H1 (cell line): ENCODE results near the gene CEP350. TPM values are rescaled to one million over a fixed set of nuclear protein-coding genes. Genes with fewer than 3 reads are reported as not detected.

Experiments used
- CTCF ChIA-PET: fragments of 300-600 bp; sonication (Branson Sonifier 250); formaldehyde crosslinking; loops from one replicate; lab custom pipeline; 2021; ENCODE audit not compliant: partially characterized antibody; lab: Charles Lee
- POLR2A ChIA-PET: fragments of 300-600 bp; sonication (Branson Sonifier 250); formaldehyde crosslinking; loops from one replicate; lab custom pipeline; 2021; ENCODE audit warnings: inconsistent platforms; ENCODE audit not compliant: partially characterized antibody; lab: Charles Lee
- DNase-seq, 2 experiments: peaks; one replicate each; pipeline versions ENCODE4 v3.0.0 to v3.0.0-alpha.2; 2010 to 2022; ENCODE audit warnings: low spot score in 2 of 2, low read depth in 1 of 2, mixed read lengths in 1 of 2
- FAIRE-seq: peaks from 2 replicates; lab custom pipeline; 2011; peaks lifted over from hg19 to GRCh38; lab: Jason Lieb, UNC
- H2AFZ ChIP-seq: 2 replicates; pipeline ENCODE4 v1.8.1; 2012; ENCODE audit warnings: low read length, inconsistent platforms
- H2AK5ac ChIP-seq: 2 replicates; pipeline ENCODE4 v1.6.1; 2013; ENCODE audit warnings: low read depth, low read length
- H2BK120ac ChIP-seq: replicated peaks from 2 replicates; pipeline ENCODE3; 2013; ENCODE audit warnings: low read depth, low read length, inconsistent platforms
- H2BK12ac ChIP-seq: 2 replicates; pipeline ENCODE4 v1.6.1; 2013; ENCODE audit warnings: low read depth, low read length
- H2BK15ac ChIP-seq: 2 replicates; pipeline ENCODE4 v1.6.1; 2013; ENCODE audit warnings: low read length
- H2BK20ac ChIP-seq: 2 replicates; pipeline ENCODE4 v1.6.1; 2013; ENCODE audit warnings: low read length
- H2BK5ac ChIP-seq: 2 replicates; pipeline ENCODE4 v1.6.1; 2013; ENCODE audit warnings: low read depth, low read length
- H3K14ac ChIP-seq: 2 replicates; pipeline ENCODE4 v1.6.1; 2013; ENCODE audit warnings: inconsistent platforms; ENCODE audit not compliant: insufficient read length
- H3K18ac ChIP-seq: 2 replicates; pipeline ENCODE4 v1.6.1; 2013; ENCODE audit warnings: low read length; ENCODE audit errors: extremely low read depth
- H3K23ac ChIP-seq: 2 replicates; pipeline ENCODE4 v1.6.1; 2013; ENCODE audit warnings: inconsistent platforms; ENCODE audit not compliant: insufficient read length
- H3K23me2 ChIP-seq: 2 replicates; pipeline ENCODE4 v1.6.1; 2013; ENCODE audit warnings: low read depth, low read length
- H3K27ac ChIP-seq: 2 replicates; pipeline ENCODE4 v1.6.1; 2011; ENCODE audit warnings: low read depth, low read length, inconsistent platforms
- H3K27me3 ChIP-seq, 4 experiments: replicated peaks in 1 of 4; 1 replicate in 1 of 4; 2 replicates in 3 of 4; pipeline versions ENCODE4 v1.6.1 to v1.8.1; 2011 to 2013; ENCODE audit warnings: low read length in 3 of 4, mild to moderate bottlenecking in 3 of 4, inconsistent platforms in 2 of 4, mixed read lengths in 2 of 4, moderate library complexity in 1 of 4; ENCODE audit not compliant: control insufficient read depth in 3 of 4, insufficient read depth in 3 of 4; ENCODE audit errors: extremely low read depth in 1 of 4
- H3K36me3 ChIP-seq, 4 experiments: 2 replicates each; pipeline versions ENCODE4 v1.6.1 to v1.8.1; 2011 to 2013; ENCODE audit warnings: mild to moderate bottlenecking in 4 of 4, low read length in 3 of 4, moderate library complexity in 2 of 4, control low read depth in 1 of 4, inconsistent platforms in 1 of 4; ENCODE audit not compliant: insufficient read depth in 4 of 4, control insufficient read depth in 2 of 4
- H3K4ac ChIP-seq: replicated peaks from 2 replicates; pipeline ENCODE3; 2013; ENCODE audit warnings: low read length, low read depth, mixed read lengths, inconsistent platforms; ENCODE audit not compliant: insufficient read length
- H3K4me1 ChIP-seq, 4 experiments: replicated peaks in 1 of 4; 1 replicate in 1 of 4; 2 replicates in 3 of 4; pipeline versions ENCODE4 v1.6.1 to v1.8.1; 2011 to 2013; ENCODE audit warnings: low read length in 3 of 4, inconsistent platforms in 2 of 4, mixed read lengths in 1 of 4; ENCODE audit not compliant: insufficient read depth in 4 of 4, control insufficient read depth in 3 of 4
- H3K4me2 ChIP-seq, 2 experiments: 2 replicates each; pipeline versions ENCODE4 v1.6.1 to v1.8.1; 2011 to 2013; ENCODE audit warnings: low read depth in 2 of 2, low read length in 2 of 2, control low read depth in 1 of 2, inconsistent platforms in 1 of 2, mild to moderate bottlenecking in 1 of 2; ENCODE audit not compliant: insufficient read depth in 1 of 2
- H3K4me3 ChIP-seq, 4 experiments: fragments of 200-600, 300-600 bp in 1 of 4; sonication (generic), shearing (Covaris generic), sonication (Bioruptor Twin) in 1 of 4; 2 replicates each; pipeline versions ENCODE4 v1.5.1 to v1.8.1; 2011 to 2016; ENCODE audit warnings: low read length in 4 of 4, low read depth in 3 of 4, control low read depth in 2 of 4, inconsistent platforms in 2 of 4, mild to moderate bottlenecking in 2 of 4, mixed read lengths in 1 of 4, moderate library complexity in 1 of 4; ENCODE audit not compliant: insufficient read depth in 2 of 4; ENCODE audit errors: extremely low read depth in 1 of 4
- H3K56ac ChIP-seq: replicated peaks from 2 replicates; pipeline ENCODE3; 2013; ENCODE audit warnings: low read depth, mild to moderate bottlenecking, mixed read lengths, low read length, inconsistent platforms; ENCODE audit not compliant: insufficient read length
- H3K79me1 ChIP-seq: 2 replicates; pipeline ENCODE4 v1.6.1; 2013; ENCODE audit warnings: low read depth, low read length, control low read depth
- H3K79me2 ChIP-seq, 2 experiments: 2 replicates each; pipeline versions ENCODE4 v1.6.1 to v1.8.1; 2012 to 2013; ENCODE audit warnings: low read length in 2 of 2, mild to moderate bottlenecking in 2 of 2, inconsistent platforms in 1 of 2; ENCODE audit not compliant: insufficient read depth in 2 of 2, control insufficient read depth in 1 of 2
- H3K9ac ChIP-seq, 4 experiments: replicated peaks in 1 of 4; 1 replicate in 1 of 4; 2 replicates in 3 of 4; pipeline versions ENCODE4 v1.6.1 to v1.8.1; 2011 to 2013; ENCODE audit warnings: low read depth in 3 of 4, low read length in 3 of 4, control low read depth in 2 of 4, mild to moderate bottlenecking in 2 of 4, moderate library complexity in 2 of 4, inconsistent platforms in 1 of 4; ENCODE audit errors: extremely low read depth in 1 of 4
- H3K9me3 ChIP-seq, 2 experiments: 2 replicates each; pipeline versions ENCODE4 v1.6.1 to v1.8.1; 2012 to 2013; ENCODE audit warnings: mild to moderate bottlenecking in 2 of 2, moderate library complexity in 2 of 2, control low read depth in 1 of 2, inconsistent platforms in 1 of 2, low read depth in 1 of 2, low read length in 1 of 2, mixed read lengths in 1 of 2; ENCODE audit not compliant: insufficient read depth in 2 of 2
- H4K20me1 ChIP-seq, 2 experiments: replicated peaks in 1 of 2; 2 replicates each; pipeline versions ENCODE3 to v1.8.1; 2011 to 2013; ENCODE audit warnings: inconsistent platforms in 2 of 2, low read length in 2 of 2, mild to moderate bottlenecking in 1 of 2; ENCODE audit not compliant: insufficient read depth in 2 of 2, control insufficient read depth in 1 of 2
- H4K5ac ChIP-seq: 2 replicates; pipeline ENCODE4 v1.6.1; 2013; ENCODE audit warnings: low read length, low read depth, mixed read lengths, inconsistent platforms; ENCODE audit not compliant: insufficient read length
- H4K8ac ChIP-seq: 2 replicates; pipeline ENCODE4 v1.8.0; 2013; ENCODE audit warnings: mild to moderate bottlenecking, moderate library complexity, low read length, inconsistent platforms; ENCODE audit not compliant: insufficient read depth; ENCODE audit errors: extremely low read depth
- H4K91ac ChIP-seq: replicated peaks from 2 replicates; pipeline ENCODE3; 2013; ENCODE audit warnings: low read length, mixed read lengths, inconsistent platforms; ENCODE audit not compliant: insufficient read length
- ASH2L ChIP-seq: fragments of 200-600, 300-600 bp; sonication (generic); IDR thresholded peaks from one replicate; pipeline ENCODE4 v1.7.1; 2017; ENCODE audit warnings: low read length
- ATF2 ChIP-seq: IDR thresholded peaks from 2 replicates; pipeline ENCODE4 v1.6.1; 2012; ENCODE audit warnings: low read length, inconsistent platforms
- BRCA1 ChIP-seq: IDR thresholded peaks from 2 replicates; pipeline ENCODE4 v1.6.1; 2012; ENCODE audit warnings: low read depth, low read length, improper control_type of control experiment
- CEBPB ChIP-seq: IDR thresholded peaks from 2 replicates; pipeline ENCODE4 v1.6.1; 2012; ENCODE audit warnings: low read depth, low read length
- CHD1 ChIP-seq: IDR thresholded peaks from 2 replicates; pipeline ENCODE4 v1.6.1; 2012; ENCODE audit warnings: low read depth, low read length, improper control_type of control experiment
- CHD2 ChIP-seq: IDR thresholded peaks from 2 replicates; pipeline ENCODE4 v1.6.1; 2012; ENCODE audit warnings: low read length, improper control_type of control experiment
- EZH2 ChIP-seq: fragments of 200-600 bp; sonication (generic); IDR thresholded peaks from 2 replicates; pipeline ENCODE4 v1.7.1; 2012; ENCODE audit warnings: low read depth, mild to moderate bottlenecking, moderate library complexity, low read length, inconsistent platforms; ENCODE audit not compliant: severe bottlenecking
- KDM5A ChIP-seq: fragments of 200-600 bp; IDR thresholded peaks from 2 replicates; pipeline ENCODE4 v1.7.1; 2012; ENCODE audit warnings: mild to moderate bottlenecking, low read length, inconsistent platforms, mixed read lengths
- MAX ChIP-seq: IDR thresholded peaks from 2 replicates; pipeline ENCODE4 v1.6.1; 2012; ENCODE audit warnings: inconsistent platforms
- POLR2A ChIP-seq, 2 experiments: IDR thresholded peaks; 1 replicate in 1 of 2; 2 replicates in 1 of 2; pipeline ENCODE4 v1.6.1; 2011; ENCODE audit warnings: low read depth in 2 of 2, low read length in 2 of 2, mild to moderate bottlenecking in 2 of 2; ENCODE audit errors: control extremely low read depth in 1 of 2
- POU5F1 ChIP-seq: IDR thresholded peaks from 2 replicates; pipeline ENCODE4 v1.6.1; 2011; ENCODE audit warnings: low read depth, mild to moderate bottlenecking, low read length, moderate library complexity
- SAP30 ChIP-seq: fragments of 300-600 bp; sonication (generic); IDR thresholded peaks from 2 replicates; pipeline ENCODE4 v1.7.1; 2012; ENCODE audit warnings: low read length, moderate library complexity, mild to moderate bottlenecking, inconsistent platforms; ENCODE audit not compliant: insufficient read depth, insufficient replicate concordance
- WGBS, 2 experiments: shearing (Covaris generic) in 1 of 2; methylation state at CpG; one replicate each; pipeline versions ENCODE4 v1.1.6 to v1.1.7; 2013 to 2015; ENCODE audit warnings: low lambda C conversion rate in 2 of 2, mixed read lengths in 2 of 2, inconsistent platforms in 1 of 2, low coverage in 1 of 2, missing lambda C conversion rate in 1 of 2; ENCODE audit not compliant: insufficient replicate concordance in 2 of 2, insufficient coverage in 1 of 2, insufficient read length in 1 of 2; ENCODE audit errors: extremely low coverage in 1 of 2, missing lambda C conversion rate in 1 of 2; 5-methylcytosine and 5-hydroxymethylcytosine counted together
- polyA plus RNA-seq, 7 experiments: library from polyadenylated mRNA; depleted of rRNA in 3 of 7; stranded (reverse) in 5 of 7; unstranded in 2 of 7; fragments of >200 nt in 5 of 7; fragments of 200-250 nt in 2 of 7; gene quantifications; 1 replicate in 5 of 7; 2 replicates in 1 of 7; 4 replicates in 1 of 7; pipeline versions ENCODE4 v1.2.1 to v1.2.3, GENCODE V29; 2011 to 2013; ENCODE audit warnings: missing spikeins in 2 of 7, mixed read lengths in 2 of 7
- total RNA-seq: library from RNA; stranded (reverse); fragmentation: NEBNext Ultra II Directional; extraction: Animal tissue kit (Norgen Biotek cat#: 25700); gene quantifications from 2 replicates; pipeline ENCODE4 v1.2.1, GENCODE V29; 2021

CEP350 gene
- total and polyA plus RNA-seq, 2 of the 8 experiments (the other 6 are each of a cell fraction or from before 2014, with no cell fraction given) = 5.6 to 39.4 TPM

GRCh38 chr1:180065408-180065807, 110.8 kb downstream of the CEP350 start:
- Histone ChIP-seq H3K4ac (no peak overlapping the region), H3K23me2 (no peaks in the 10 kb centered on the region), H2AK5ac (no peak overlapping the region), H3K56ac (no peak overlapping the region), H2BK15ac (no peak overlapping the region), H2BK5ac (no peak overlapping the region), H3K4me2 (no peak overlapping the region), H4K91ac (no peak overlapping the region), H3K4me1 (no peaks in the 10 kb centered on the region), H4K20me1 (no peaks in the 10 kb centered on the region), H3K14ac (no peak overlapping the region), H2BK20ac (no peak overlapping the region), H4K5ac (no peak overlapping the region), H2AFZ (no peak overlapping the region), H2BK12ac (no peak overlapping the region), H3K79me1 (no peaks in the 10 kb centered on the region), H3K9ac (no peak overlapping the region), H2BK120ac (no peak overlapping the region), H3K36me3 (peaks cover 0 to 47% (median 16%) of the 10 kb centered on the region in 4 experiments; a peak in 5 of 8 replicates), H3K9me3 (no peaks in the 10 kb centered on the region), H3K79me2 (no peaks in the 10 kb centered on the region), H3K27me3 (no peaks in the 10 kb centered on the region), H3K4me3 (no peak overlapping the region), H3K18ac (no peak overlapping the region), H3K23ac (no peak overlapping the region), H3K27ac (no peak overlapping the region)
- FAIRE-seq (no peak), DNase-seq (no peak)
- ChIA-PET CTCF (interaction anchor here (1.1 to 1.3 kb wide), 2 partner anchors 61 to 106 kb away, joined by 3 read pairs; no protein-coding TSS in a partner anchor), POLR2A (interaction anchor here (0.6 to 0.7 kb wide), 2 partner anchors 15 to 155 kb away, joined by 3 read pairs; no protein-coding TSS in a partner anchor)
- 89% methylated on average over 4 of the region's 4 CpGs; no CpG with 5 or more reads in 1 of the 2 experiments for WGBS, 2 experiments
- TF ChIP-seq POLR2A (IDR thresholded peaks at IDR 0.05; ENCODE audit: control extremely low read depth in 1 of 2, low read depth in 2 of 2, low read length in 2 of 2) = no peak
- TF ChIP-seq POU5F1 = no peak
- TF ChIP-seq MAX = no peak
- TF ChIP-seq EZH2 = no peak
- no peak for TF ChIP-seq CEBPB
- no peak for TF ChIP-seq ASH2L
- TF ChIP-seq CHD2 = no peak
- no peak for TF ChIP-seq KDM5A
- TF ChIP-seq CHD1 = no peak
- no peak for TF ChIP-seq ATF2
- no peak for TF ChIP-seq SAP30
- TF ChIP-seq BRCA1 = no peak
- TF ChIP-seq, all 59 proteins: peak for 0
- no peak overlapping the region for H4K8ac ChIP-seq
